GM10248 (cell line): ENCODE data around the gene ZNF121.
"Not testable (repeated sequence)": the region's sequence is repeated elsewhere in the genome, so short reads cannot be mapped to it uniquely, and the experiment has no call there.

Experiments
- CTCF ChIA-PET: fragments of 300-600 bp; sonication (Branson Sonifier 250); formaldehyde crosslinking; extraction: SDS; loops from one replicate; lab custom pipeline; 2021; ENCODE audit warnings: antibody characterized with exemption; lab: Yijun Ruan, JAX
- POLR2A ChIA-PET: fragments of 350-650 bp; sonication (Branson Sonifier 250); formaldehyde crosslinking; extraction: SDS; loops from one replicate; lab custom pipeline; 2020; ENCODE audit warnings: antibody characterized with exemption; lab: Yijun Ruan, JAX
- DNase-seq: peaks from one replicate; pipeline ENCODE4 v3.0.0; 2012; ENCODE audit errors: extremely low spot score
- CTCF ChIP-seq: IDR thresholded peaks from 2 replicates; pipeline ENCODE4 v1.5.1; 2012; ENCODE audit warnings: mild to moderate bottlenecking, low read depth; ENCODE audit errors: extremely low read depth, missing control alignments, control extremely low read depth

The ZNF121 gene

DNA sequence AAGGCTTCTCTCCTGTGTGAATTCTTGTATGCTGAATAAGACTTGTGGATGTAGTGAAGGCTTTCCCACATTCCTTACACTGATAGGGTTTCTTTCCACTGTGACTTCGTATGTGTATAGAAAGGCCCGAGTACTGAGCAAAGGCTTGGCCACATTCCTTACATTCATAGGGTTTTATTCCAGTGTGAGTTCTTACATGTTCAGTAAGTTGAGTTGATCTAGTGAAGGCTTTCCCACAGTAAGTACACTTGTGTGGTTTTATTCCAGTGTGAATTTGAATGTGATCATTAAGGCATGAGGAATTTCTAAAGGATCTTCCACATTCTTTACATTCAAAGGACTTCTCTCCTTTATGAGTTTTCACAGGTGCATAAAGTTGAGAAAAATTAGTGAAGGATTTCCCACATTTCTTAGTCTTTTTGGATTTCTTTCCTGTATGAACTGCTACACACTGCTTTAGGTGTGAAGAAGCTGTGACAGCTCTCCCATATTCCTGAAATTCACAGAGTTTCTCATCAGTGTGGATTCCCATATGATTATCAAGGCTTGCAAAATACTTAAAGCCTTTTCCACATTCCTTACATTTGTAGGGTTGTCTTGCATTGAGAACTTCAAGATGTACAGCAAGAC, 26.3 kb upstream of the ZNF121 start:
- POLR2A ChIA-PET: no interaction called here
- DNase-seq: no peak
- no peak for TF ChIP-seq CTCF
- CTCF ChIA-PET: no interaction called here

- ChIA-PET CTCF (no interaction called here), POLR2A (no interaction called here)
- no peak for DNase-seq
- no peak for TF ChIP-seq CTCF
Observed at GRCh38 chr19:9608912-9609311, 24.6 kb upstream of the ZNF121 start.

- CTCF ChIA-PET: no interaction called here
- no peak for DNase-seq
- POLR2A ChIA-PET: no interaction called here
- TF ChIP-seq CTCF: no peak
Observed at GRCh38 chr19:9597027-9597426, 12.7 kb upstream of the ZNF121 start.

DNA sequence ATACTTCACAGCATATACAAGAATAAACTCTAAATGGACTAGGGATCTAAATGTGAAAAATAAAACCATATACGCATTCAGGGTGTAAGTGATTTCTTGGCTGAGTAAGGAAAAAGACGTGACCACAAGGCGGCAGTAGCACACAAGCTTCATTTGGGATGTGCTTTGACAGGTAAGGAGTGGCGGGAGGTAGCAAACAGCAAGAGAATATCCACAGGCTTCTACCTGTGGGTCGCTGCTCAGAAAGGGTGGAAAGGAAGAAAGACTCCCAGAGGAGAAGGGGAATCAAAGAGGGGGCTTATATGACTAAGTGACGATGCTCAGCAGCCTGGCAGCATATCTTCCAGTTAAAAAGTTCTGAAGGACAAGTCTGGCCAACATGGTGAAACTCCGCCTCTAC, 2.5 kb upstream of the ZNF121 start:
- peak; percentile 41 for DNase-seq
- peak; percentile 69 for TF ChIP-seq CTCF
- CTCF ChIA-PET: interaction anchor here (0.9 to 1.7 kb wide), 8 partner anchors 12 to 209 kb away, joined by 3 to 7 read pairs (median 3); no protein-coding TSS in a partner anchor
- POLR2A ChIA-PET: no interaction called here

DNA sequence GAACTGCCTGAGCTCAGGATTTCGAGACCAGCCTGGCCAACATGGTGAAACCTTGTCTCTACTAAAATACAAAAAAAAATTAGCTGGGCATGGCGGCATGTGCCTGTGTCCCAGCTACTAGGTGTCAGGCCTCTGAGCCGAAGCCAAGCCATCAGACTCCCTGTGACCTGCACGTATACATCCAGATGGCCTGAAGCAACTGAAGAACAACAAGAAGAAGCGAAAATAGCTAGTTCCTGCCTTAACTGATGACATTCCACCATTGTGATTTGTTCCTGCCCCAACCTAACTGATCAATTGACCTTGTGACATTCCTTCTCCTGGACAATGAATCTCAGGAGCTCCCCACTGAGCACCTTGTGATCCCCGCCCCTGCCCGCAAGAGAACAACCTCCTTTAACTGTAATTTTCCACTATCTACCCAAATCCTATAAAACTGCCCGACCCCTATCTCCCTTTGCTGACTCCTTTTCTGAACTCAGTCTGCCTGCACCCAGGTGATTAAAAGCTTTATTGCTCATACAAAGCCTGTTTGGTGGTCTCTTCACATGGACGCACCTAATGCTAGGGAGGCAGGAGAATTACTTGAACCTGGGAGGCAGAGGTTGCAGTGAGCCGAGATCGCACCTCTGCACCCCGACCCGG, 2.1 kb downstream of the ZNF121 start:
- DNase-seq: not testable (repeated sequence)
- CTCF ChIA-PET: interaction anchor here (1.2 kb wide), 1 partner anchor 147 kb away, joined by 4 read pairs; the partner anchor contains the start of gene ZNF266
- POLR2A ChIA-PET: interaction anchor here (0.6 kb wide), 1 partner anchor 203 kb away, joined by 9 read pairs; no protein-coding TSS in a partner anchor

DNA sequence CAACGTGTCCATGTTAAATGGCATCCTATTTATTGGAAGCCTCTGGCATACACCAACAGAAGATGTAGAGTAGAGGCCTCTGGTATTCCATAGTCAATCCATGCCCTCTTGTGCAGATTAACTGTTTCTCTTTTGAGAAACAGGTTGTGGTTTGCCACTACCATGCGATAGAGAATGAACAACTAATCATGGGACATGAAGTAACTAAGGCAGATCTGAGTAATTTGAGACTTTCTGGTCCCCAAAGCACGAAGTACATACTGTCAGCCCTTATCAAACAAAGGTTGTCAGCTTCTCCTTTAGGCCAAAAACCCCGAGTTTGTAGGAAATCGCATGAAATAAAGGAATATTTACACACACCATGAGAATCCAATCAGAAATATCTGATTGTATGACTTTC, 3.6 kb downstream of the ZNF121 start:
- DNase-seq: no peak
- ChIA-PET POLR2A (no interaction called here), CTCF (no interaction called here)
- TF ChIP-seq CTCF: no peak

DNA sequence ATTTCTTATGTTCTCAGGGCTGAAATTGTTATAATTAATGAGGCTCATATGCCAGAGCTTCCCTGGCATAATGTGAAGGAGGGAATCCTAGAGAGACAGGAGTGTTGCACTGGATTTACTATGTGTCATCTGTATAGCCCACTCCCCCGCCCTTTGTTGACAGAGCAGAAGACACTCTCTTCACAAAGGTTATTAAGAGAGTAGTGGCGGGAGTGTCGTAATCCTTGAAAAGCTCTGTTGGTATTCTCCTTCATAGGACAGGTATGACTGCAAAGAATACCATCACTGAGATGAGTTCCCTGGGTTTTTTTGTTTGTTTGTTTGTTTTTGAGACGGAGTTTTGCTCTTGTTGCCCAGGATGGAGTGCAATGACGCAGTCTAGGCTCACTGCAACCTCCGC, 14.0 kb downstream of the ZNF121 start:
- TF ChIP-seq CTCF: no peak
- ChIA-PET POLR2A (no interaction called here), CTCF (no interaction called here)
- no peak for DNase-seq
